Kidney epithelial cell (primary cell): Measurements from ENCODE around the gene MRPS10. TPM values are rescaled to one million over a fixed set of nuclear protein-coding genes. Genes with fewer than 3 reads are reported as not detected.
"Not testable (repeated sequence)": the region's sequence is repeated elsewhere in the genome, so short reads cannot be mapped to it uniquely, and the experiment has no call there.

ENCODE experiments used
- DNase-seq: peaks from one replicate; pipeline ENCODE4 v3.0.0-alpha.2; 2010; ENCODE audit warnings: low read depth
- H3K27me3 ChIP-seq: 2 replicates; pipeline ENCODE4 v1.6.0; 2011; ENCODE audit warnings: low read length; ENCODE audit not compliant: control insufficient read depth, insufficient read depth
- H3K36me3 ChIP-seq: 2 replicates; pipeline ENCODE4 v1.5.1; 2011; ENCODE audit warnings: low read length; ENCODE audit not compliant: control insufficient read depth, insufficient read depth
- H3K4me3 ChIP-seq: 2 replicates; pipeline ENCODE4 v1.5.1; 2011; ENCODE audit warnings: low read depth, mild to moderate bottlenecking, control low read depth, low read length
- CTCF ChIP-seq: IDR thresholded peaks from 2 replicates; pipeline ENCODE4 v1.5.1; 2011; ENCODE audit warnings: mild to moderate bottlenecking, moderate library complexity, low read length, control low read depth, inconsistent platforms; ENCODE audit not compliant: insufficient read depth, poor library complexity, severe bottlenecking
- total RNA-seq: library from RNA; depleted of rRNA; stranded (reverse); fragments of >200 nt; gene quantifications from 2 replicates; pipeline ENCODE4 v1.2.3, GENCODE V29; 2015

MRPS10 gene
- total RNA-seq, 1 donor from 2014 or later: 53.1 TPM

GRCh38 chr6:42212442-42212841 lies 5.2 kb downstream of the MRPS10 start:
- no peak for TF ChIP-seq CTCF
- DNase-seq: no peak
- H3K36me3 ChIP-seq: peaks cover 1% of the 10 kb centered on the region
- H3K27me3 ChIP-seq: no peaks in the 10 kb centered on the region
- no peak overlapping the region for H3K4me3 ChIP-seq

GRCh38 chr6:42211726-42212125 lies 5.9 kb downstream of the MRPS10 start:
- DNase-seq: no peak
- H3K4me3 ChIP-seq: no peak overlapping the region
- TF ChIP-seq CTCF: no peak
- peaks cover 1% of the 10 kb centered on the region for H3K36me3 ChIP-seq
- no peaks in the 10 kb centered on the region for H3K27me3 ChIP-seq

- Histone ChIP-seq H3K36me3 (peaks cover 1% of the 10 kb centered on the region), H3K27me3 (no peaks in the 10 kb centered on the region), H3K4me3 (no peak overlapping the region)
- no peak for DNase-seq
- TF ChIP-seq CTCF: no peak
Measured at GRCh38 chr6:42210551-42210950, 7.1 kb downstream of the MRPS10 start.

- not testable (repeated sequence) for H3K36me3 ChIP-seq, H3K4me3 ChIP-seq, DNase-seq, H3K27me3 ChIP-seq
Measured at GRCh38 chr6:42207559-42207958, 10.1 kb downstream of the MRPS10 start.

GRCh38 chr6:42204768-42205282 lies 12.8 kb downstream of the MRPS10 start:
- H3K27me3 ChIP-seq: no peaks in the 10 kb centered on the region
- no peaks in the 10 kb centered on the region for H3K36me3 ChIP-seq
- no peak for TF ChIP-seq CTCF
- no peak for DNase-seq
- no peak overlapping the region for H3K4me3 ChIP-seq

GRCh38 chr6:42203183-42203582 lies 14.5 kb downstream of the MRPS10 start:
- no peak for DNase-seq
- Histone ChIP-seq H3K27me3 (no peaks in the 10 kb centered on the region), H3K4me3 (no peak overlapping the region), H3K36me3 (no peaks in the 10 kb centered on the region)
- no peak for TF ChIP-seq CTCF

GRCh38 chr6:42202131-42202915 lies 15.3 kb downstream of the MRPS10 start:
- H3K27me3 ChIP-seq, H3K36me3 ChIP-seq, H3K4me3 ChIP-seq, DNase-seq: not testable (repeated sequence)
